HG02870 (cell line): Measurements from ENCODE around the gene CACNA2D3.

Experiments used
- ATAC-seq: cut with Tn5 transposase; IDR thresholded peaks from one replicate; pipeline ENCODE4 v1.9.1; 2021; ENCODE audit warnings: mild to moderate bottlenecking, moderate library complexity; ENCODE audit not compliant: unreplicated experiment

The CACNA2D3 gene

GRCh38 chr3:54213907-54214306 lies 91.6 kb downstream of the CACNA2D3 start:
- no peak for ATAC-seq

- ATAC-seq, result no peak
These were observed 92.5 kb downstream of the CACNA2D3 start for GRCh38 chr3:54214845-54215244.

GRCh38 chr3:54215521-54215920 lies 93.2 kb downstream of the CACNA2D3 start:
- no peak for ATAC-seq

GRCh38 chr3:54217828-54218227 lies 95.5 kb downstream of the CACNA2D3 start:
- ATAC-seq, result no peak

GRCh38 chr3:54222316-54222715 lies 100.0 kb downstream of the CACNA2D3 start:
- no peak for ATAC-seq

GRCh38 chr3:54223063-54223462 lies 100.7 kb downstream of the CACNA2D3 start:
- ATAC-seq, result no peak

GRCh38 chr3:54225841-54226528 lies 103.6 kb downstream of the CACNA2D3 start:
- no peak for ATAC-seq

- ATAC-seq, result no peak
These were observed 106.5 kb downstream of the CACNA2D3 start for GRCh38 chr3:54228806-54229205.

- ATAC-seq, result no peak
These were observed 110.3 kb downstream of the CACNA2D3 start for GRCh38 chr3:54232618-54233017.

GRCh38 chr3:54235998-54236397 lies 113.6 kb downstream of the CACNA2D3 start:
- ATAC-seq, result no peak

- ATAC-seq, result no peak
These were observed 114.8 kb downstream of the CACNA2D3 start for GRCh38 chr3:54237109-54237508.

GRCh38 chr3:54237788-54238502 lies 115.6 kb downstream of the CACNA2D3 start:
- ATAC-seq, result no peak

- ATAC-seq, result no peak
These were observed 118.0 kb downstream of the CACNA2D3 start for GRCh38 chr3:54240309-54240708.

- ATAC-seq, result no peak
These were observed 120.9 kb downstream of the CACNA2D3 start for GRCh38 chr3:54243056-54243931.

GRCh38 chr3:54243960-54244682 lies 121.8 kb downstream of the CACNA2D3 start:
- no peak for ATAC-seq

GRCh38 chr3:54251705-54252104 lies 129.4 kb downstream of the CACNA2D3 start:
- no peak for ATAC-seq

GRCh38 chr3:54257125-54257720 lies 134.9 kb downstream of the CACNA2D3 start:
- ATAC-seq, result no peak

- ATAC-seq, result no peak
These were observed 137.3 kb downstream of the CACNA2D3 start for GRCh38 chr3:54259636-54260035.

- no peak for ATAC-seq
These were observed 138.8 kb downstream of the CACNA2D3 start for GRCh38 chr3:54261141-54261540.

GRCh38 chr3:54262541-54262940 lies 140.2 kb downstream of the CACNA2D3 start:
- ATAC-seq, result no peak
